Left renal cortex interstitium (tissue), 4 donors: ENCODE measurements around the gene CD2. TPM values are rescaled to one million over a fixed set of nuclear protein-coding genes. Genes with fewer than 3 reads are reported as not detected.

Source experiments
- DNase-seq, 4 donors: peaks; one replicate each; pipeline ENCODE4 v3.0.0-alpha.2; 2013; ENCODE audit warnings: low read depth in 4 of 4, low spot score in 2 of 4, missing footprints in 1 of 4
- polyA plus RNA-seq, 4 donors: library from polyadenylated mRNA; unstranded; fragments of 120-200 nt; gene quantifications; one replicate each; pipeline ENCODE4 v1.2.1, GENCODE V29; 2013; ENCODE audit not compliant: insufficient read length in 4 of 4

CD2 gene
- under 1 TPM; 0.08 to 0.34 (median 0.20) TPM for polyA plus RNA-seq

- no peak for DNase-seq
Observed at GRCh38 chr1:116754198-116754977, at the start of gene CD2. TSS of gene CD2 (plus strand) at chr1:116754430. CDS start at chr1:116754493, 63 bp downstream.

- no peak for DNase-seq
Observed at GRCh38 chr1:116706123-116706522, 48.1 kb upstream of the CD2 start.

GRCh38 chr1:116706841-116707240 is 47.4 kb upstream of the CD2 start:
- DNase-seq = no peak

GRCh38 chr1:116708255-116708900 is 45.9 kb upstream of the CD2 start:
- no peak for DNase-seq

GRCh38 chr1:116709666-116710167 is 44.5 kb upstream of the CD2 start:
- no peak for DNase-seq

GRCh38 chr1:116710420-116711262 is 43.6 kb upstream of the CD2 start:
- DNase-seq = no peak

- no peak for DNase-seq
Observed at GRCh38 chr1:116711263-116711840, 42.9 kb upstream of the CD2 start.

- DNase-seq = no peak
Observed at GRCh38 chr1:116712510-116712909, 41.7 kb upstream of the CD2 start.

- DNase-seq = no peak
Observed at GRCh38 chr1:116713474-116713873, 40.8 kb upstream of the CD2 start.

GRCh38 chr1:116716391-116716790 is 37.8 kb upstream of the CD2 start:
- no peak for DNase-seq

- no peak for DNase-seq
Observed at GRCh38 chr1:116717318-116717717, 36.9 kb upstream of the CD2 start.

- no peak for DNase-seq
Observed at GRCh38 chr1:116720364-116721038, 33.7 kb upstream of the CD2 start.

GRCh38 chr1:116721039-116721405 is 33.2 kb upstream of the CD2 start:
- no peak for DNase-seq

GRCh38 chr1:116721451-116722007 is 32.7 kb upstream of the CD2 start:
- DNase-seq = no peak

- no peak for DNase-seq
Observed at GRCh38 chr1:116722016-116722838, 32.0 kb upstream of the CD2 start.

GRCh38 chr1:116724765-116725375 is 29.4 kb upstream of the CD2 start:
- DNase-seq = peak in 3 of 4 donors; percentile 7 to 23 (median 11)

- no peak for DNase-seq
Observed at GRCh38 chr1:116725798-116726197, 28.4 kb upstream of the CD2 start.
